T-helper 1 cell treated with Interleukin-12 subunit alpha and Interleukin-12 subunit beta and Interleukin-4 antibody, amounts not matched to agents 30 μg/mL and 1 μg/mL, for 36 hours (primary cell): ENCODE results near the gene DCLK1.

Experiments
- H3K27ac Mint-ChIP-seq: one replicate; pipeline ENCODE4 v1.8.0; 2021; ENCODE audit warnings: mild to moderate bottlenecking, mixed read lengths
- H3K27me3 Mint-ChIP-seq: one replicate; pipeline ENCODE4 v1.8.0; 2021; ENCODE audit warnings: low read depth, mixed read lengths
- H3K36me3 Mint-ChIP-seq: one replicate; pipeline ENCODE4 v1.8.0; 2021; ENCODE audit warnings: low read depth, mixed read lengths
- H3K4me1 Mint-ChIP-seq: one replicate; pipeline ENCODE4 v1.8.0; 2021; ENCODE audit warnings: low read depth, mixed read lengths
- H3K4me3 Mint-ChIP-seq: one replicate; pipeline ENCODE4 v1.8.0; 2021; ENCODE audit warnings: mild to moderate bottlenecking, moderate library complexity, mixed read lengths
- H3K9me3 Mint-ChIP-seq: one replicate; pipeline ENCODE4 v1.8.0; 2021; ENCODE audit warnings: mixed read lengths

The DCLK1 gene

GRCh38 chr13:35768073-35768472, 363.1 kb downstream of the DCLK1 start:
- Mint-ChIP-seq H3K9me3 (peaks cover 3% of the 10 kb centered on the region), H3K27ac (no peak overlapping the region), H3K36me3 (no peaks in the 10 kb centered on the region), H3K27me3 (no peaks in the 10 kb centered on the region), H3K4me3 (no peak overlapping the region), H3K4me1 (no peaks in the 10 kb centered on the region)

- Mint-ChIP-seq H3K9me3 (peaks cover 3% of the 10 kb centered on the region), H3K4me1 (no peaks in the 10 kb centered on the region), H3K4me3 (no peak overlapping the region), H3K27ac (no peak overlapping the region), H3K36me3 (no peaks in the 10 kb centered on the region), H3K27me3 (no peaks in the 10 kb centered on the region)
Measured at GRCh38 chr13:35767256-35767976, 363.8 kb downstream of the DCLK1 start.

GRCh38 chr13:35766663-35767062, 364.5 kb downstream of the DCLK1 start:
- Mint-ChIP-seq H3K27ac (no peak overlapping the region), H3K27me3 (no peaks in the 10 kb centered on the region), H3K9me3 (peaks cover 3% of the 10 kb centered on the region), H3K4me3 (no peak overlapping the region), H3K36me3 (no peaks in the 10 kb centered on the region), H3K4me1 (no peaks in the 10 kb centered on the region)

- Mint-ChIP-seq H3K9me3 (no peaks in the 10 kb centered on the region), H3K4me3 (no peak overlapping the region), H3K27me3 (no peaks in the 10 kb centered on the region)
Measured at GRCh38 chr13:35765941-35766340, 365.2 kb downstream of the DCLK1 start.

GRCh38 chr13:35765366-35765765, 365.8 kb downstream of the DCLK1 start:
- no peaks in the 10 kb centered on the region for H3K36me3 Mint-ChIP-seq
- no peaks in the 10 kb centered on the region for H3K4me1 Mint-ChIP-seq
- no peaks in the 10 kb centered on the region for H3K9me3 Mint-ChIP-seq
- H3K4me3 Mint-ChIP-seq: no peak overlapping the region
- no peaks in the 10 kb centered on the region for H3K27me3 Mint-ChIP-seq
- H3K27ac Mint-ChIP-seq: no peak overlapping the region

More at GRCh38 chr13:35765941-35766340, 365.2 kb downstream of the DCLK1 start:
- H3K4me1 Mint-ChIP-seq: no peaks in the 10 kb centered on the region
- no peak overlapping the region for H3K27ac Mint-ChIP-seq
- H3K36me3 Mint-ChIP-seq: no peaks in the 10 kb centered on the region

GRCh38 chr13:35764326-35765015, 366.7 kb downstream of the DCLK1 start:
- Mint-ChIP-seq H3K4me3 (no peak overlapping the region), H3K27ac (no peak overlapping the region), H3K9me3 (peaks cover 6% of the 10 kb centered on the region), H3K4me1 (no peaks in the 10 kb centered on the region), H3K36me3 (no peaks in the 10 kb centered on the region), H3K27me3 (no peaks in the 10 kb centered on the region)

- Mint-ChIP-seq H3K27ac (no peak overlapping the region), H3K4me1 (no peaks in the 10 kb centered on the region), H3K9me3 (peaks cover 10% of the 10 kb centered on the region), H3K4me3 (no peak overlapping the region), H3K36me3 (no peaks in the 10 kb centered on the region), H3K27me3 (no peaks in the 10 kb centered on the region)
Measured at GRCh38 chr13:35763782-35764123, 367.4 kb downstream of the DCLK1 start.

GRCh38 chr13:35763060-35763781, 368.0 kb downstream of the DCLK1 start:
- Mint-ChIP-seq H3K27me3 (no peaks in the 10 kb centered on the region), H3K9me3 (peaks cover 10% of the 10 kb centered on the region), H3K4me1 (no peaks in the 10 kb centered on the region), H3K4me3 (no peak overlapping the region), H3K36me3 (no peaks in the 10 kb centered on the region), H3K27ac (no peak overlapping the region)

GRCh38 chr13:35761440-35762252, 369.5 kb downstream of the DCLK1 start:
- Mint-ChIP-seq H3K27me3 (no peaks in the 10 kb centered on the region), H3K4me3 (no peak overlapping the region), H3K9me3 (peaks cover 14% of the 10 kb centered on the region), H3K36me3 (no peaks in the 10 kb centered on the region), H3K27ac (no peak overlapping the region), H3K4me1 (no peaks in the 10 kb centered on the region)

GRCh38 chr13:35760735-35761281, 370.4 kb downstream of the DCLK1 start:
- Mint-ChIP-seq H3K9me3 (peaks cover 16% of the 10 kb centered on the region), H3K4me3 (no peak overlapping the region), H3K27me3 (no peaks in the 10 kb centered on the region), H3K27ac (no peak overlapping the region), H3K36me3 (no peaks in the 10 kb centered on the region), H3K4me1 (no peaks in the 10 kb centered on the region)

- no peak overlapping the region for H3K27ac Mint-ChIP-seq
- no peaks in the 10 kb centered on the region for H3K36me3 Mint-ChIP-seq
- H3K27me3 Mint-ChIP-seq: no peaks in the 10 kb centered on the region
- H3K4me1 Mint-ChIP-seq: no peaks in the 10 kb centered on the region
- H3K4me3 Mint-ChIP-seq: no peak overlapping the region
- peaks cover 21% of the 10 kb centered on the region for H3K9me3 Mint-ChIP-seq
Measured at GRCh38 chr13:35747594-35747993, 383.6 kb downstream of the DCLK1 start.

- no peaks in the 10 kb centered on the region for H3K4me1 Mint-ChIP-seq
- H3K36me3 Mint-ChIP-seq: no peaks in the 10 kb centered on the region
Measured at GRCh38 chr13:35744566-35745178, 386.5 kb downstream of the DCLK1 start.

GRCh38 chr13:35744144-35744543, 387.0 kb downstream of the DCLK1 start:
- Mint-ChIP-seq H3K4me3 (no peak overlapping the region), H3K4me1 (no peaks in the 10 kb centered on the region), H3K36me3 (no peaks in the 10 kb centered on the region), H3K9me3 (peaks cover 16% of the 10 kb centered on the region), H3K27me3 (no peaks in the 10 kb centered on the region), H3K27ac (no peak overlapping the region)

More at GRCh38 chr13:35744566-35745178, 386.5 kb downstream of the DCLK1 start:
- H3K9me3 Mint-ChIP-seq: peaks cover 18% of the 10 kb centered on the region
- no peak overlapping the region for H3K27ac Mint-ChIP-seq
- no peaks in the 10 kb centered on the region for H3K27me3 Mint-ChIP-seq
- no peak overlapping the region for H3K4me3 Mint-ChIP-seq

- Mint-ChIP-seq H3K4me1 (no peaks in the 10 kb centered on the region), H3K27ac (no peak overlapping the region), H3K36me3 (no peaks in the 10 kb centered on the region), H3K4me3 (no peak overlapping the region), H3K27me3 (no peaks in the 10 kb centered on the region), H3K9me3 (peaks cover 16% of the 10 kb centered on the region)
Measured at GRCh38 chr13:35743165-35743564, 388.0 kb downstream of the DCLK1 start.
